Smooth muscle cell (in vitro differentiated cells): Measurements from ENCODE around the gene TFAP2D. TPM values are rescaled to one million over a fixed set of nuclear protein-coding genes. Genes with fewer than 3 reads are reported as not detected.

Experiments used
- DNase-seq: peaks from one replicate; lab custom pipeline; 2025; ENCODE audit not compliant: unreplicated experiment; lab: John Stamatoyannopoulos, UW
- H2AFZ ChIP-seq: fragments of 200-600 bp; sonication (generic); 2 replicates; pipeline ENCODE4 v1.6.0; 2016; ENCODE audit warnings: antibody characterized with exemption, low read depth, mild to moderate bottlenecking
- H3F3A ChIP-seq: fragments of 200-600 bp; sonication (generic); 2 replicates; pipeline ENCODE4 v1.6.0; 2017; ENCODE audit warnings: antibody characterized with exemption, low read depth
- H3K27ac ChIP-seq: fragments of 200-600 bp; sonication (generic); 2 replicates; pipeline ENCODE4 v1.5.1; 2016; ENCODE audit warnings: low read depth, mild to moderate bottlenecking
- H3K27me3 ChIP-seq: fragments of 200-600 bp; sonication (generic); 2 replicates; pipeline ENCODE4 v1.6.1; 2016; ENCODE audit warnings: low read depth, mild to moderate bottlenecking
- H3K36me3 ChIP-seq: fragments of 200-600 bp; sonication (generic); 2 replicates; pipeline ENCODE4 v1.5.1; 2016; ENCODE audit warnings: low read depth
- H3K4me1 ChIP-seq: fragments of 200-600 bp; sonication (generic); 2 replicates; pipeline ENCODE4 v1.5.1; 2016; ENCODE audit warnings: low read depth
- H3K4me2 ChIP-seq: fragments of 200-600 bp; sonication (generic); 2 replicates; pipeline ENCODE4 v1.6.0; 2016; ENCODE audit warnings: mild to moderate bottlenecking
- H3K4me3 ChIP-seq: fragments of 200-600 bp; sonication (generic); 2 replicates; pipeline ENCODE4 v1.5.1; 2016; ENCODE audit warnings: mild to moderate bottlenecking
- H3K79me2 ChIP-seq: fragments of 200-600 bp; sonication (generic); 2 replicates; pipeline ENCODE4 v1.6.0; 2016; ENCODE audit warnings: low read depth, mild to moderate bottlenecking
- H3K9ac ChIP-seq: fragments of 200-600 bp; sonication (generic); 2 replicates; pipeline ENCODE4 v1.6.0; 2016; ENCODE audit warnings: low read depth
- H3K9me3 ChIP-seq: fragments of 200-600 bp; sonication (generic); replicated peaks from 2 replicates; pipeline ENCODE4 v1.5.1; 2016; ENCODE audit warnings: low read depth
- H4K20me1 ChIP-seq: fragments of 200-600 bp; sonication (generic); 2 replicates; pipeline ENCODE4 v1.6.0; 2016; ENCODE audit warnings: low read depth
- WGBS: methylation state at CpG from one replicate; pipeline ENCODE4 v1.1.7; 2016; ENCODE audit warnings: low lambda C conversion rate; 5-methylcytosine and 5-hydroxymethylcytosine counted together
- polyA plus RNA-seq: library from polyadenylated mRNA; unstranded; fragments of >200 nt; fragmentation: Nextera tagmentation; extraction: Ambion mirVana; gene quantifications from 2 replicates; pipeline ENCODE4 v1.2.1, GENCODE V29; 2016
- total RNA-seq: library from RNA; depleted of rRNA; stranded (reverse); fragments of >200 nt; gene quantifications from 2 replicates; pipeline ENCODE4 v1.2.3, GENCODE V29; 2014
- TF ChIP-seq, protein P1 (sequence below): fragments of 200-600 bp; sonication (generic); IDR thresholded peaks from 2 replicates; pipeline ENCODE4 v1.5.1; 2017; ENCODE audit warnings: borderline replicate concordance, mild to moderate bottlenecking, antibody characterized with exemption; ENCODE audit not compliant: insufficient read depth, poor library complexity, severe bottlenecking

The TFAP2D gene
- total and polyA plus RNA-seq, 2 experiments from 2014 or later, result not detected

DNA sequence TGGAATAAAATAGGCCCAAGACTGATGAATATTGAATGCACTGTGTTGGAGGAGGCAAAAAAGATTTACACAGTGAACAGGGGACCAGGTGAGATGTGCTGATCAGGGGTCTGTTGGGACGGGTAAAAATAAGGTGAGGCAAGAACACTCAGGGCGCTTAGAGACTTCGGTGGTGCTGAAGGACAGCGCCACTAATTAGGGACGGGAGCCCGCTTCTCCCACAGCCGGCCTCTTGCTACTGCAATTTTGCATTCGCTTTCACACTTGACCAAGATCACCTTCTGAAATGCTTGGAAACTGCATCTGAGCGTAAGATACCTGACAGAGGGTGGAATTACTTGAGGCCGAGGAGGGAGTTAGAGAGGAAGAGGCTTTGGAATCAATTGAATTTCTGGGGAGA is 7.3 kb downstream of the TFAP2D start:
- no peak overlapping the region for H3K9ac ChIP-seq
- no peaks in the 10 kb centered on the region for H3K4me1 ChIP-seq
- no peak overlapping the region for H3K4me2 ChIP-seq
- no peaks in the 10 kb centered on the region for H4K20me1 ChIP-seq
- no peaks in the 10 kb centered on the region for H3K9me3 ChIP-seq
- no peaks in the 10 kb centered on the region for H3K36me3 ChIP-seq
- DNase-seq, result no peak
- TF ChIP-seq, protein P1, sequence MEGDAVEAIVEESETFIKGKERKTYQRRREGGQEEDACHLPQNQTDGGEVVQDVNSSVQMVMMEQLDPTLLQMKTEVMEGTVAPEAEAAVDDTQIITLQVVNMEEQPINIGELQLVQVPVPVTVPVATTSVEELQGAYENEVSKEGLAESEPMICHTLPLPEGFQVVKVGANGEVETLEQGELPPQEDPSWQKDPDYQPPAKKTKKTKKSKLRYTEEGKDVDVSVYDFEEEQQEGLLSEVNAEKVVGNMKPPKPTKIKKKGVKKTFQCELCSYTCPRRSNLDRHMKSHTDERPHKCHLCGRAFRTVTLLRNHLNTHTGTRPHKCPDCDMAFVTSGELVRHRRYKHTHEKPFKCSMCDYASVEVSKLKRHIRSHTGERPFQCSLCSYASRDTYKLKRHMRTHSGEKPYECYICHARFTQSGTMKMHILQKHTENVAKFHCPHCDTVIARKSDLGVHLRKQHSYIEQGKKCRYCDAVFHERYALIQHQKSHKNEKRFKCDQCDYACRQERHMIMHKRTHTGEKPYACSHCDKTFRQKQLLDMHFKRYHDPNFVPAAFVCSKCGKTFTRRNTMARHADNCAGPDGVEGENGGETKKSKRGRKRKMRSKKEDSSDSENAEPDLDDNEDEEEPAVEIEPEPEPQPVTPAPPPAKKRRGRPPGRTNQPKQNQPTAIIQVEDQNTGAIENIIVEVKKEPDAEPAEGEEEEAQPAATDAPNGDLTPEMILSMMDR, result no peak
- H3K27ac ChIP-seq, result no peak overlapping the region
- no peaks in the 10 kb centered on the region for H3K79me2 ChIP-seq
- no peaks in the 10 kb centered on the region for H3F3A ChIP-seq
- no peak overlapping the region for H2AFZ ChIP-seq
- WGBS, result 3% methylated on average over 10 of the region's 10 CpGs
- H3K4me3 ChIP-seq, result no peak overlapping the region
- peaks cover 99% of the 10 kb centered on the region for H3K27me3 ChIP-seq

DNA sequence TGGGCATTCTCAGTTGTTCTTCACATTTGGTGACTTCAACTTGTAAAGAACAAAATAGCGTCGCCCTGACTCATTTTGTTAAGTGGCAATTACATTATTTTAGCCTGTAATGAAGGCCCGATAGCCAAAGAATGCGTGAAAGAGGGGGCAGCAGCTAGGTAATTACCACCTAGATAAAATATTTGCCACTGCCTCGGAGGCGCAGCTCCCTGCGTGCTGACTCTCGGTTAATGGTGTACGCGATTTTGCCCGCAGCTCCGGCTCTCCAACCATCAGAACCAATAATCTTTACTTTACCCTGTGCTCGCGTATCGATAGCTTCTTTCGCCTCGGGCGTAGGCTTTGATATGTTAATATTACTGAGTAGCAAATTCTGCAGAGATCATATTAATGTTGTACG is 8.7 kb downstream of the TFAP2D start:
- H4K20me1 ChIP-seq, result no peaks in the 10 kb centered on the region
- H3K79me2 ChIP-seq, result no peaks in the 10 kb centered on the region
- H3K9me3 ChIP-seq, result no peaks in the 10 kb centered on the region
- no peaks in the 10 kb centered on the region for H3K36me3 ChIP-seq
- no peaks in the 10 kb centered on the region for H3K4me1 ChIP-seq
- TF ChIP-seq, protein P1, result no peak
- no peak for DNase-seq
- no peaks in the 10 kb centered on the region for H3F3A ChIP-seq
- H3K27me3 ChIP-seq, result peaks cover 99% of the 10 kb centered on the region
- H3K4me2 ChIP-seq, result no peak overlapping the region
- no peak overlapping the region for H3K27ac ChIP-seq
- 9% methylated on average over 19 of the region's 19 CpGs for WGBS
- H3K9ac ChIP-seq, result no peak overlapping the region
- H3K4me3 ChIP-seq, result no peak overlapping the region
- no peak overlapping the region for H2AFZ ChIP-seq

DNA sequence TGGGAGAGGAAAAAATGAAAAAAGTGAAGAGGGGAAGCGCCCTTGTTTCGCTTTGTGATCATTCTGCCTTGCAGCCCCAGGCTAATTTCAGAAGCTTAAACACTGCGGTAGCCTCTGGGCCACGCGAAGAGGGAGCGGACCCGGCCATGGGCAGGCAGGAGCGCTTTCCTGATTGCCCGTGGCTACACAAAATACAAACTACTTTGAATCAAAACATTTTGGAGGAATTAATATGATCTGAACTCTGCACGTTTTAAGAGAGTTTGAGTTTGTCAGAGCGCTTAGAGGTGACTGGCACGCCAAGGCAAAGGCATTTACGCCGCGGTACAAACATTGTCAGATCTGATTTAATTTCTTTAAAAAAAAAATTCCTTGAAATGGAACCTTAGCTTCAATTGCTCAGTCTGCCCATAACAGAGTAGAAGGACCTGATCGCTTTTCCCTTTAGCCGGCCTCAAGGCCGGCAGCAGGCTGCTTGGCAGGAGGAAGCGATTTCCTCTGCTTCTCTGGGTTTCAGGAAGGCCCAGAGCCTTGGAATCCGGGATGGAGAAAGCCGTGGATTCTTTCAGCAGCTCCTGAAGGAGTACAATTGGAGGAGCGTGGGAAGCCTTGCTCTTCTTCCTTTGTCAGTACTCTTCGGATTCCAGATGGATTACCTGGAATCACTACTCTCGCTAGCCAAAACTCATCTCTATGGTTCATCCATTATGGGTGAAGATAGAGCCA is 9.7 kb downstream of the TFAP2D start:
- H3K79me2 ChIP-seq, result no peaks in the 10 kb centered on the region
- WGBS, result 8% methylated on average over 24 of the region's 24 CpGs
- TF ChIP-seq, protein P1, result no peak
- H3K9me3 ChIP-seq, result no peaks in the 10 kb centered on the region
- no peaks in the 10 kb centered on the region for H4K20me1 ChIP-seq
- no peak overlapping the region for H2AFZ ChIP-seq
- H3K4me2 ChIP-seq, result no peak overlapping the region
- no peaks in the 10 kb centered on the region for H3F3A ChIP-seq
- no peak for DNase-seq
- no peaks in the 10 kb centered on the region for H3K4me1 ChIP-seq
- no peaks in the 10 kb centered on the region for H3K36me3 ChIP-seq
- H3K4me3 ChIP-seq, result no peak overlapping the region
- no peak overlapping the region for H3K27ac ChIP-seq
- H3K9ac ChIP-seq, result no peak overlapping the region
- H3K27me3 ChIP-seq, result peaks cover 99% of the 10 kb centered on the region
